Astrocyte of the hippocampus (primary cell): ENCODE results near the gene POP5.
A peak's percentile ranks its signal among the peaks of the same experiment; 100 is the strongest.
"Not testable (repeated sequence)": the region's sequence is repeated elsewhere in the genome, so short reads cannot be mapped to it uniquely, and the experiment has no call there.

ENCODE experiments used
- DNase-seq: peaks from one replicate; pipeline ENCODE4 v3.0.0; 2011; ENCODE audit warnings: low read depth, low spot score

Gene POP5, protein sequence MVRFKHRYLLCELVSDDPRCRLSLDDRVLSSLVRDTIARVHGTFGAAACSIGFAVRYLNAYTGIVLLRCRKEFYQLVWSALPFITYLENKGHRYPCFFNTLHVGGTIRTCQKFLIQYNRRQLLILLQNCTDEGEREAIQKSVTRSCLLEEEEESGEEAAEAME

GRCh38 chr12:120580787-120581723 lies at the start of gene POP5:
TSS of gene POP5 (minus strand) at chr12:120581402. CDS start at chr12:120581362, 40 bp downstream.
- peak; percentile 98 for DNase-seq

DNA sequence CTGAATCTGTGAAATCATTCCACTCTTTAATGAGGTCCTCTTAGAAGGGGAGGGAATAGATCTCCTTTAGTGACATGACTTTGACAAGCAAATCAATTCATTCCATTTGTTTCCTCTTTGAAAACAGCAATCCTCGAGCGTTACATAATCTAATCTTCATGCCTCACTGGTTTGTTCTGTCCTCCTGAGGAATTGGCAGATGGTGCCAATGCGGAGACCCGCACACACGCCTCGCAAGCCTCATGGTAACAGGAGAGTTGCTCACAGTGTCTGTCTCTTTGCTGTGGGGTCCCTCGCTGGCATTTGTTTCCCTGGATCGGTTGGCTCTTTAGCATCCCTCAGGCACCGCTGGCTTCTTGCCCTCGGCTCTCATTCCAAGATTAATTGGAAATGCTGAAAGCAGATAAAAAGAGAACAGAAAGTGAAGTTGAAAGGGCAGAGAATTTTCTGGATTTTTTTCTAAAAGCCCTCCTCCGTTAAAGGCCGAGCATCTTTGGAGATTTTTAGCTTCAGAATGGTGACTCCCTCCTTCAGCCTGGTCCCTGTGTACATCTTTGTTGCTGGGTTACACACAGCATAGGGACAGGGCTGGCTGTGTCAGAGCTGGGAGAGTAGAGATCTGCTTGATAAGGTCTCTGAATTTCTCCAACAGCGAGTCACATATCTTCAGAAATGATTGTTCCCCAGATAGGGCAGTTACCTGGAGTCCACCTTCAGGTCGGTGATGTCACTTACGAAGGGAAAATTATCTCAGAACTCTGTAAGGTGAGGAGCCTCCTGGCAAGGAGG lies 49.1 kb upstream of the POP5 start:
- DNase-seq, result peak; percentile 33

GRCh38 chr12:120628919-120629318 lies 47.7 kb upstream of the POP5 start:
- no peak for DNase-seq

DNA sequence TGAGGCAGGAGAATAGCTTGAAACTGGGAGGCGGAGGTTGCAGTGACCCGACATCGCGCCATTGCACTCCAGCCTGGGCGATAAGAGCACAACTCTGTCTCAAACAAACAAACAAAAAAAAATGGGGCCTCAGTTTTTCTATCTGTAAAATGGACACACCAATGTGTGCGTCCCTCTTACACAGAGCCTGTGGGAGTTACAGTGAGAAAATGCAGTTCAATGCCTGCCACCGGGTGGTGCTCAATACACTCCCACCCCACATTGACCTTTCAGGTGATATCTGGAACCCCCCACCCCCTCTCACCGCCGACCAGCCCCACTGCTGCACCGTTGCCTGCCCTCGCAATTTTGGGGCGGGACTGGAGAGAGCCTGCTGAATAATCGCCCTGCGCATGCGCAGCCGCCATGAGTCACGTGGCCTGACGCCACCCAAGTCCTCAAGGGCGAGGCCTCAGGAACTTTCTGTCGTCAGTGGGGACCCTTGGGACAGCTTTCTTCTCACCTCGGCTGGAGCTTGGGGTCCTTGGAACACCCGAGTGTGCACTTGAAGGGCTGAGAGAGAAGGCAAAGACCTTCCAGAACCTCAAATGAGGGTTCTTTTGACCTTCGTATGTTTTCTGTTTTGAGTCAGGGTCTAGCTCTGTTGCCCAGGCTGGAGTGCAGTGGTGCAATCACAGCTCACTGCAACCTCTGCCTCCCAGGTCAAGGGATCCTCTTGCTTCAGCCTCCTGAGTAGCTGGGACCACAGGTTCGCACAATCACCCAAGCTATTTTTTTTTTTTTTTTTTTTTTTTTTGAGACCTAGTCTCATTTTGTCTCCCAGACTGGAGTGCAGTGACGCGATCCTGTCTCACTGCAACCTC lies 44.6 kb upstream of the POP5 start:
- DNase-seq, result no peak

DNA sequence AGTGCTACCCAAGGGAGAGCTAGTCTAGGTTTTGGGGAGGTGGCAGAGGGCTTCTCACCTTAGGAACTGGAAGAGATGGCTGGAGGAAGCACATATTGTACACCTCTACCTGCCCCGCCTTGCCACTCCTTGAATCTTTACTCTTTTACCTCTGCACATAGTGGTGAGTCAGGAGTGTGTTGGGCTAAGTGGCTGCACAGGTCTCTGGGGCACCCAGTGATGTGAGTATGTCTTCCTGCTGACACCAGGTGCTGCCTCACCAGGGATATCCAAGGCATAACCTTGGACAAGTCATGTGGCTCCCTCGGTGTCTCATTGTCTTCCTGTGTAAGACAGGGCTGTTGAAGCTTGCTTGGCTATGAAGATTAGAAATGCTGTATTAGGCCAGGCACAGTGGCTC lies 39.4 kb upstream of the POP5 start:
- no peak for DNase-seq

- no peak for DNase-seq
Measured at GRCh38 chr12:120618954-120619615, 37.9 kb upstream of the POP5 start.

GRCh38 chr12:120617767-120618166 lies 36.6 kb upstream of the POP5 start:
- not testable (repeated sequence) for DNase-seq

GRCh38 chr12:120617193-120617592 lies 36.0 kb upstream of the POP5 start:
- DNase-seq, result not testable (repeated sequence)

DNA sequence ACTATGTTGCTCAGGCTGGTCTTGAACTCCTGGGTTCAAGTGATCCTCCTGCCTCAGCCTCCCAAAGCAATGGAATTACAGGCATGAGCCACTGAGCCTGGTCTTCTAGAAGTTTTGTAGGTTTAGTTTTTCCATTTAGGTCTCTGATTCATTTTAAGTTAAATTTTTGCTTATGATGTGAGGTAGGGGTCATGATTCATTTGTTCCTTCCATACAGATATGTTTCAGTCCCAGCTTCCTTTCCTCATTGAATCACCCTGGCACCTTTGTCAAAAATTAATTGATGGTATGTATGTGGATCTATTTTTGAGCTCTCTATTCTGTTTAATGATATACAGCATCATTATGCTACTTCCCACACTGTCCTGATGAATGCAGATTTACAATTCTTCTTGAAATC lies 33.6 kb upstream of the POP5 start:
- no peak for DNase-seq

DNA sequence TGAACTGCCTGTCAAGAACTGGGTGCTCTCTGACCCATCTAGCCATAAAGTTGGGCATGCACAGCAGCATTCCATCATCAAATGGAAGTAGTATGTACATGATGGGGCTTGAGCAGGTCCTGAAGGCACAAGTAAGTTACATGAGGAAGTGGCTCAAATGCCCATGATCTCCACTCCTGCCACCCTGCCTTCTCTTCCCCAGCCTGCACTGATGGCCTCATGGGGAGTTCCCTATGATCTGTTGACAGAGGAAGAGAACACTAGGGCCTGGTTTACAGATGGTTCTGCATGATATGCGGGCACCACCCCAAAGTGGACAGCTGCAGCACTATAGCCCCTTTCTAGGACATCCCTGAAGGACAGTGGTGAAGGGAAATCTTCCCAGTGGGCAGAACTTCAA lies 30.3 kb upstream of the POP5 start:
- DNase-seq, result not testable (repeated sequence)

DNA sequence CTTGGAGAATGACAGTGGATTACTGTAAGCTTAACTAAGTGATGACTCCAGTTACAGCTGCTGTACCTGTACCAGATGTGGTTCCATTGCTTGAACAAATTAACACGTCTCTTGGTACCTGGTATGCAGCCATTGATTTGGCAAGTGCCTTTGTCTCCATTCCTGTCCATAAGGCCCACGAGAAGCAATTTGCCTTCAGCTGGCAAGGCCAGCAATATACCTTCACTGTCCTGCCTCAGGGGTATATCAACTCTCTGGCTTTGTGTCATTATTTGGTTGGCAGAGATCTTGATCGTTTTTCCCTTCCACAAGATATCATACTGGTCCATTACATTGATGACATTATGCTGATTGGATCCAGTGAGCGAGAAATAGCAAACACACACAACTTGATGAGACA lies 29.4 kb upstream of the POP5 start:
- no peak for DNase-seq

DNA sequence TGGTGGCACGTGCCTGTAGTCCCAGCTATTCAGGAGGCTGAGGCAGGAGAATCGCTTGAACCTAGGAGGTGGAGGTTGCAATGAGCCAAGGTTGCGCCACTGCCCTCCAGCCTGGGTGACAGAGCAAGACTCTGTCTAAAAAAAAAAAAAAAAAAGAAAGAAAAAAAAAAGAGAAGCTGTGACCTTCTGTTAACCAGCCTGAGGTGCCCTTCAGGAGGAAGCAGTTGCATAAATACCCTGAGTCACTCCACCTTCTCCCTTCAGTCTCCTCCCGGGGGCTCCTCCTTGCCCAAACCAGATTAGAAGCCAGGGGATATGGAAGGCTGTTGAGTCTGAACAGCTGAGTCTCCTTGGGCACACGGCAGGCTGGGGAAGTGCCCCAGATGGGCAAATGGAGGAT lies 21.2 kb upstream of the POP5 start:
- not testable (repeated sequence) for DNase-seq

- no peak for DNase-seq
Measured at GRCh38 chr12:120599672-120600552, 18.7 kb upstream of the POP5 start.

- peak; percentile 63 for DNase-seq
Measured at GRCh38 chr12:120598674-120599463, 17.7 kb upstream of the POP5 start.

GRCh38 chr12:120597861-120598260 lies 16.7 kb upstream of the POP5 start:
- DNase-seq, result no peak

DNA sequence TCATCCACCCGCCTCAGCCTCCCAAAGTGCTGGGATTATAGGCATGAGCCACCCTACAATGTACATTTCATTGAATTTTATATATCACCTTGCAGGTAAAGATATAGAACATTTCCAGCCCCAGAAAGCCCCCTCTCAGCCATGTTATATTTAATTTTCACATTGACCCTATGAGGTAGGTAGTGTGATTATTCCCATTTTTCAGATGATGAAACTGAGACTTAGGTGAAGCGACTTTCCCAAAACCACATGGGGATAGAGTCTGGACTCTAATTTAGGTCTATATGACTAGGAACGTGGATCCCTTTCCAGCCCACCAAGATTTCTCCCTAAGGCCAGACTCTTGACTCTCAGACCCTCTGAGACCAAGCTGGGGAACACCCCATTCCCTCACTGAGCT lies 15.7 kb upstream of the POP5 start:
- no peak for DNase-seq

GRCh38 chr12:120592121-120593049 lies 11.2 kb upstream of the POP5 start:
- DNase-seq, result no peak
